GM13977 (cell line): ENCODE data around the gene PRIMPOL.

Experiments used
- DNase-seq: peaks from one replicate; pipeline ENCODE4 v3.0.0; 2012; ENCODE audit warnings: low spot score
- CTCF ChIP-seq: IDR thresholded peaks from 2 replicates; pipeline ENCODE4 v1.5.1; 2012; ENCODE audit warnings: mild to moderate bottlenecking, control low read depth; ENCODE audit not compliant: insufficient read depth; ENCODE audit errors: extremely low read depth, missing control alignments
- in situ Hi-C: fragments of 300-500 bp; cut with MboI; formaldehyde crosslinking; loops from one replicate; pipeline ENCODE4 v1.12.0; 2022; ENCODE audit warnings: low sequenced_read_pairs, low pct_unique_long_range_greater_than_20kb, mixed read lengths, inconsistent platforms; ENCODE audit not compliant: unreplicated experiment

The PRIMPOL gene

DNA sequence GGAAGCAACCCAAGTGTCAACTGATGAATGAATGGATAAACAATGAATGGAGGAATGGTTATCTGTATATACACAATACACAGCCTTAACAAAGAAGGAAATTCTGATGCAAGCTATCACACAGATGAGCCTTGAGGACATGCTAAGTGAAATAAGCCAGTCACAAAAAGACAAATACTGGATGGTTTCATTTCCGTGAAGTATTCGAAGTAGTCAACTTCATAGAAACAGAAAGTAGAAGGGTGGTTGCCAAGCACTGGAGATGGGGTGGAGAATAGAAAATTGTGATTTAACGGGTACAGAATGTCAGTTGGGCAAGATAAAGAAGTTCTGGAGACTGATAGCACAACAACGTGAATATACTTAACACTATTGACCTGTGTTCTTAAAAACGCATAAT lies 56.2 kb downstream of the PRIMPOL start:
- TF ChIP-seq CTCF, result no peak
- in situ Hi-C loops, result no loop called here
- no peak for DNase-seq

- TF ChIP-seq CTCF, result no peak
- in situ Hi-C loops, result no loop called here
- no peak for DNase-seq
Observed at GRCh38 chr4:184706453-184706852, 56.9 kb downstream of the PRIMPOL start.

DNA sequence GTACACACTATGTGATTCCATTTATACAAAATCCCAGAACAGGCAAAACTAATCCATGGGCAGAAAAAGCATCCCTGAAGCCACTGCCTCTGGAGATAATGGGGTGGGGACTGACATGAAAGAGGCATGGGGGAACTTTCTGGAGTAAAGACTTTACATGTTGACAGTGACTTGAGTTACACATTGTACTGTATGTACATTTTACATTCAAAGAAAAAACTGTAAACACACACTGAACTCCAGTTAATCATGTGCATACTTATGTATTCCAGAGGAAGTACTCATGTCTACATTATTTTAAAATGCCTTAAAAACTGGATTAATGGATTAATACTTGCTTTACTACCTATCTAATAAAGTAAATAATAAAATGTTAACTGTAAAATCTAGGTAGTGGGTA lies 62.8 kb downstream of the PRIMPOL start:
- DNase-seq, result no peak
- in situ Hi-C loops, result no loop called here
- no peak for TF ChIP-seq CTCF

GRCh38 chr4:184713887-184714286 lies 64.3 kb downstream of the PRIMPOL start:
- DNase-seq, result no peak
- in situ Hi-C loops, result no loop called here
- TF ChIP-seq CTCF, result no peak

GRCh38 chr4:184715526-184715925 lies 66.0 kb downstream of the PRIMPOL start:
- no peak for DNase-seq
- no peak for TF ChIP-seq CTCF
- in situ Hi-C loops, result no loop called here

GRCh38 chr4:184719407-184719806 lies 69.9 kb downstream of the PRIMPOL start:
- no peak for TF ChIP-seq CTCF
- in situ Hi-C loops, result no loop called here

DNA sequence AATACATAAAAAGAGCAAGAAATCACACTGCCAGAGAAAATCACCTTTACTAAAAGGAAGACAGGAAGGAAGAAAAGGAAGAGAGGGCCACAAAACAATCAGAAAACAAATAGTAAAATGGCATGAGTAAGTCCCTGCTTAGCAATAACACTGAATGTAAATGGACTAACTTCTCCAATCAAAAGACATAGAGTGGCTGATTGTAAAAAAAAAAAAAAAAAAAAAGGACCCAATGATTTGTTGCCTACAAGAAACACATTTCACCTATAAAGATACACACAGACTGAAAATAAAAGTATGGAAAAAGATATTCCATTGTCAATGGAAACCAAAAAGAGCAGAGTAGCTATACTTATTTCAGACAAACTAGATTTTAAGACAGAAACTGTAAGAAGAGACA lies 71.7 kb downstream of the PRIMPOL start:
- no peak for DNase-seq
- no peak for TF ChIP-seq CTCF

More at GRCh38 chr4:184719407-184719806, 69.9 kb downstream of the PRIMPOL start:
- DNase-seq, result no peak

More for the DNA sequence above, 71.7 kb downstream of the PRIMPOL start:
- in situ Hi-C loops, result no loop called here
